Neural progenitor cell (in vitro differentiated cells): ENCODE measurements around the gene SCGB3A1. TPM values are rescaled to one million over a fixed set of nuclear protein-coding genes. Genes with fewer than 3 reads are reported as not detected.

Experiments
- DNase-seq: peaks from one replicate; pipeline ENCODE4 v3.0.0-alpha.2; 2016; ENCODE audit warnings: low spot score
- H2AFZ ChIP-seq: fragments of 200-600 bp; sonication (generic); replicated peaks from 2 replicates; pipeline ENCODE4 v1.6.1; 2016; ENCODE audit warnings: antibody characterized with exemption
- H3F3A ChIP-seq: fragments of 200-600 bp; sonication (generic); 2 replicates; pipeline ENCODE4 v1.6.1; 2016; ENCODE audit warnings: antibody characterized with exemption, low read depth
- H3K27ac ChIP-seq: fragments of 200-600 bp; sonication (generic); 2 replicates; pipeline ENCODE4 v1.5.1; 2016; ENCODE audit warnings: mild to moderate bottlenecking
- H3K27me3 ChIP-seq: fragments of 200-600 bp; sonication (generic); 2 replicates; pipeline ENCODE4 v1.6.1; 2016; ENCODE audit warnings: mild to moderate bottlenecking, moderate library complexity
- H3K36me3 ChIP-seq: fragments of 200-600 bp; sonication (generic); 2 replicates; pipeline ENCODE4 v1.5.1; 2016
- H3K4me1 ChIP-seq: fragments of 200-600 bp; sonication (generic); 2 replicates; pipeline ENCODE4 v1.6.1; 2016; ENCODE audit warnings: mixed run types
- H3K4me2 ChIP-seq: fragments of 200-600 bp; sonication (generic); 2 replicates; pipeline ENCODE4 v1.6.1; 2016
- H3K4me3 ChIP-seq: fragments of 200-600 bp; sonication (generic); 2 replicates; pipeline ENCODE4 v1.5.1; 2016
- H3K79me2 ChIP-seq: fragments of 200-600 bp; sonication (generic); 2 replicates; pipeline ENCODE4 v1.6.1; 2016; ENCODE audit warnings: low read depth
- H3K9ac ChIP-seq: fragments of 200-600 bp; sonication (generic); 2 replicates; pipeline ENCODE4 v1.6.1; 2016
- H3K9me3 ChIP-seq: fragments of 200-600 bp; sonication (generic); 2 replicates; pipeline ENCODE4 v1.5.1; 2016; ENCODE audit warnings: low read depth
- H4K20me1 ChIP-seq: fragments of 200-600 bp; sonication (generic); 2 replicates; pipeline ENCODE4 v1.6.1; 2016; ENCODE audit warnings: low read depth
- H3K27ac Mint-ChIP-seq: 3 replicates; pipeline ENCODE4 v1.8.0; 2021; ENCODE audit warnings: mixed read lengths
- H3K27me3 Mint-ChIP-seq: 2 replicates; pipeline ENCODE4 v1.8.0; 2022; ENCODE audit warnings: low read depth, mild to moderate bottlenecking, inconsistent platforms, moderate library complexity, mixed read lengths; ENCODE audit not compliant: insufficient read depth
- H3K36me3 Mint-ChIP-seq: 3 replicates; pipeline ENCODE4 v1.8.0; 2021; ENCODE audit warnings: mixed read lengths
- H3K4me1 Mint-ChIP-seq: 3 replicates; pipeline ENCODE4 v1.8.0; 2021; ENCODE audit warnings: mixed read lengths
- H3K4me3 Mint-ChIP-seq: 3 replicates; pipeline ENCODE4 v1.8.0; 2021; ENCODE audit warnings: mild to moderate bottlenecking, moderate library complexity, mixed read lengths
- H3K9me3 Mint-ChIP-seq: 3 replicates; pipeline ENCODE4 v1.8.0; 2020; ENCODE audit warnings: mixed read lengths
- CTCF ChIP-seq: fragments of 200-600 bp; sonication (generic); IDR thresholded peaks from 2 replicates; pipeline ENCODE4 v1.5.1; 2017; ENCODE audit warnings: antibody characterized with exemption, mild to moderate bottlenecking
- EZH2 ChIP-seq: fragments of 200-600 bp; sonication (generic); IDR thresholded peaks from 2 replicates; pipeline ENCODE4 v1.6.1; 2017; ENCODE audit warnings: antibody characterized with exemption, mild to moderate bottlenecking, moderate library complexity
- EZH2phosphoT487 ChIP-seq: fragments of 200-600 bp; sonication (generic); IDR thresholded peaks from 2 replicates; pipeline ENCODE4 v1.6.1; 2017; ENCODE audit warnings: antibody characterized with exemption
- total RNA-seq: library from RNA; depleted of rRNA; stranded (reverse); fragments of >200 nt; gene quantifications from 2 replicates; pipeline ENCODE4 v1.2.3, GENCODE V29; 2015; ENCODE audit warnings: low replicate concordance

The SCGB3A1 gene
- total RNA-seq, 1 donor from 2014 or later: not detected

- Histone ChIP-seq H3K27me3 (no peaks in the 10 kb centered on the region), H3K4me3 (no peak overlapping the region), H3K9me3 (no peaks in the 10 kb centered on the region), H2AFZ (no peak overlapping the region), H3K36me3 (peaks cover 40% of the 10 kb centered on the region), H3K9ac (no peak overlapping the region), H3K27ac (no peak overlapping the region), H3K4me1 (no peaks in the 10 kb centered on the region), H3K4me2 (no peak overlapping the region), H3K79me2 (peaks cover 3% of the 10 kb centered on the region), H3F3A (no peaks in the 10 kb centered on the region), H4K20me1 (peaks cover 4% of the 10 kb centered on the region)
- no peak for DNase-seq
- TF ChIP-seq EZH2phosphoT487: no peak
- TF ChIP-seq CTCF: no peak
- no peak for TF ChIP-seq EZH2
- H3K4me3 Mint-ChIP-seq: no peak overlapping the region
- no peak overlapping the region for H3K27ac Mint-ChIP-seq
- H3K36me3 Mint-ChIP-seq: peaks cover 50% of the 10 kb centered on the region
- H3K9me3 Mint-ChIP-seq: no peaks in the 10 kb centered on the region
- H3K27me3 Mint-ChIP-seq: no peaks in the 10 kb centered on the region
- H3K4me1 Mint-ChIP-seq: no peaks in the 10 kb centered on the region
Measured at GRCh38 chr5:180568914-180569313, 22.4 kb downstream of the SCGB3A1 start.

GRCh38 chr5:180563994-180564393, 27.3 kb downstream of the SCGB3A1 start:
- peaks cover 2% of the 10 kb centered on the region for H3K27me3 Mint-ChIP-seq
- no peaks in the 10 kb centered on the region for H3K4me1 Mint-ChIP-seq
- Histone ChIP-seq H3K4me2 (no peak overlapping the region), H3K36me3 (peaks cover 37% of the 10 kb centered on the region), H2AFZ (no peak overlapping the region), H3K4me3 (no peak overlapping the region), H3K79me2 (peaks cover 50% of the 10 kb centered on the region), H3K9ac (no peak overlapping the region), H3K27me3 (no peaks in the 10 kb centered on the region), H3K4me1 (no peaks in the 10 kb centered on the region), H3F3A (no peaks in the 10 kb centered on the region), H3K9me3 (no peaks in the 10 kb centered on the region), H3K27ac (no peak overlapping the region), H4K20me1 (peaks cover 9% of the 10 kb centered on the region)
- TF ChIP-seq CTCF: no peak
- DNase-seq: no peak
- H3K9me3 Mint-ChIP-seq: no peaks in the 10 kb centered on the region
- H3K4me3 Mint-ChIP-seq: no peak overlapping the region
- peaks cover 58% of the 10 kb centered on the region for H3K36me3 Mint-ChIP-seq
- no peak overlapping the region for H3K27ac Mint-ChIP-seq

GRCh38 chr5:180558232-180558631, 33.1 kb downstream of the SCGB3A1 start:
- no peak overlapping the region for H3K9ac ChIP-seq
- H3K4me1 ChIP-seq: peaks cover 7% of the 10 kb centered on the region
- Mint-ChIP-seq H3K27me3 (peaks cover 2% of the 10 kb centered on the region), H3K36me3 (peaks cover 62% of the 10 kb centered on the region), H3K27ac (peak overlapping the region; percentile 51), H3K4me1 (peaks cover 4% of the 10 kb centered on the region), H3K4me3 (no peak overlapping the region), H3K9me3 (peaks cover 3% of the 10 kb centered on the region)
- H2AFZ ChIP-seq: no peak overlapping the region
- peaks cover 24% of the 10 kb centered on the region for H4K20me1 ChIP-seq
- no peak for TF ChIP-seq CTCF
- TF ChIP-seq EZH2phosphoT487: no peak
- TF ChIP-seq EZH2: no peak
- H3K79me2 ChIP-seq: peaks cover 82% of the 10 kb centered on the region
- peaks cover 19% of the 10 kb centered on the region for H3K36me3 ChIP-seq
- H3F3A ChIP-seq: no peaks in the 10 kb centered on the region
- H3K27ac ChIP-seq: no peak overlapping the region
- H3K9me3 ChIP-seq: no peaks in the 10 kb centered on the region
- no peaks in the 10 kb centered on the region for H3K27me3 ChIP-seq
- no peak overlapping the region for H3K4me3 ChIP-seq
- no peak for DNase-seq
- H3K4me2 ChIP-seq: no peak overlapping the region
